Gastrocnemius medialis (tissue), 4 donors: ENCODE data around the gene TNFRSF18. TPM values are rescaled to one million over a fixed set of nuclear protein-coding genes. Genes with fewer than 3 reads are reported as not detected.

Experiments
- ATAC-seq, 2 donors: fragments of 150-250 bp; one replicate each; pipeline ENCODE4 v1.9.1; 2016
- DNase-seq, 2 donors: peaks; one replicate each; pipeline ENCODE4 v3.0.0-alpha.2; 2019
- H3K27ac ChIP-seq, 4 donors: fragments of 200-600 bp; sonication (generic); 1 replicate in 1 of 4; 2 replicates in 3 of 4; pipeline ENCODE4 v1.5.1; 2016 to 2018; ENCODE audit warnings: mild to moderate bottlenecking in 2 of 4, moderate library complexity in 1 of 4
- H3K27me3 ChIP-seq, 3 donors: fragments of 200-600 bp; sonication (generic) in 2 of 3; 1 replicate in 1 of 3; 2 replicates in 2 of 3; pipeline versions ENCODE4 v1.5.1 to v1.6.0; 2016 to 2019; ENCODE audit warnings: mild to moderate bottlenecking in 1 of 3, moderate library complexity in 1 of 3
- H3K36me3 ChIP-seq, 2 donors: fragments of 200-600 bp; sonication (generic) in 1 of 2; one replicate each; pipeline ENCODE4 v1.5.1; 2017 to 2018
- H3K4me1 ChIP-seq, 2 donors: fragments of 200-600 bp; sonication (generic) in 1 of 2; one replicate each; pipeline ENCODE4 v1.5.1; 2016 to 2017; ENCODE audit warnings: mild to moderate bottlenecking in 2 of 2
- H3K4me3 ChIP-seq, 4 donors: fragments of 200-600 bp; sonication (generic) in 3 of 4; 1 replicate in 1 of 4; 2 replicates in 3 of 4; pipeline ENCODE4 v1.5.1; 2016 to 2019; ENCODE audit warnings: mild to moderate bottlenecking in 2 of 4
- H3K9me3 ChIP-seq, 3 donors: fragments of 200-600 bp; sonication (generic) in 2 of 3; 1 replicate in 1 of 3; 2 replicates in 2 of 3; pipeline ENCODE4 v1.5.1; 2016 to 2019
- CTCF ChIP-seq, 5 experiments: fragments of 450-650 bp in 3 of 5; fragments of 200-600 bp in 2 of 5; sonication (generic) in 2 of 5; IDR thresholded peaks in 4 of 5; conservative IDR thresholded peaks in 1 of 5; 1 replicate in 4 of 5; 2 replicates in 1 of 5; pipeline ENCODE4 v1.5.1; 2016 to 2019; ENCODE audit warnings: antibody characterized with exemption in 5 of 5, mild to moderate bottlenecking in 3 of 5, moderate library complexity in 3 of 5
- POLR2A ChIP-seq, 2 donors: fragments of 450-650 bp; IDR thresholded peaks; one replicate each; pipeline ENCODE4 v1.6.1; 2017; ENCODE audit warnings: antibody characterized with exemption in 2 of 2, mild to moderate bottlenecking in 2 of 2, moderate library complexity in 2 of 2
- in situ Hi-C, 4 donors: fragments of 200-750 bp; cut with MboI; loops; one replicate each; pipeline versions ENCODE4 v1.15.0 to v1.8.0; 2017; ENCODE audit warnings: low sequenced_read_pairs in 4 of 4
- intact Hi-C: fragments of 100-400 bp; cut with DNase I; formaldehyde crosslinking; loops from one replicate; pipeline ENCODE4 v1.15.1; 2023; ENCODE audit warnings: low total_unique reads
- total RNA-seq, 4 donors: library from RNA; depleted of rRNA; stranded (reverse); fragments of >200 nt; gene quantifications; one replicate each; pipeline versions ENCODE4 v1.1.0 to v1.2.3, GENCODE V29; 2016

Gene TNFRSF18
- total RNA-seq, 4 donors from 2014 or later = not detected

- intact Hi-C loops = no loop called here
- ATAC-seq (no peak), DNase-seq (no peak)
- Histone ChIP-seq H3K4me1 (no peaks in the 10 kb centered on the region), H3K27ac (peak overlapping the region in 1 of 4 donors; percentile 18), H3K36me3 (no peaks in the 10 kb centered on the region), H3K4me3 (peak overlapping the region in 1 of 4 donors; percentile 40), H3K9me3 (no peaks in the 10 kb centered on the region), H3K27me3 (peaks cover 0 to 9% (median 2%) of the 10 kb centered on the region in 3 donors)
- in situ Hi-C loops = no loop called here
- TF ChIP-seq CTCF (IDR thresholded peaks at IDR 0.05 in 4 of 5, conservative IDR thresholded peaks at IDR 0.05 in 1 of 5) (no peak), POLR2A (IDR thresholded peaks at IDR 0.05) (no peak)
Measured at GRCh38 chr1:1183221-1183747, 23.1 kb downstream of the TNFRSF18 start.

GRCh38 chr1:1182491-1183220 lies 23.7 kb downstream of the TNFRSF18 start:
- ATAC-seq (no peak), DNase-seq (no peak)
- Histone ChIP-seq H3K9me3 (no peaks in the 10 kb centered on the region), H3K27me3 (peaks cover 0 to 13% (median 2%) of the 10 kb centered on the region in 3 donors), H3K27ac (peak overlapping the region in 1 of 4 donors; percentile 18), H3K4me1 (no peaks in the 10 kb centered on the region), H3K36me3 (no peaks in the 10 kb centered on the region), H3K4me3 (peak overlapping the region in 2 of 4 donors; percentile 4 to 40)
- intact Hi-C loops = no loop called here
- TF ChIP-seq CTCF (IDR thresholded peaks at IDR 0.05 in 4 of 5, conservative IDR thresholded peaks at IDR 0.05 in 1 of 5) = no peak
- in situ Hi-C loops = no loop called here

GRCh38 chr1:1181938-1182410 lies 24.4 kb downstream of the TNFRSF18 start:
- in situ Hi-C loops (no loop called here), intact Hi-C loops (no loop called here)
- peaks cover 1 to 17% (median 2%) of the 10 kb centered on the region in 3 donors for H3K27me3 ChIP-seq

DNA sequence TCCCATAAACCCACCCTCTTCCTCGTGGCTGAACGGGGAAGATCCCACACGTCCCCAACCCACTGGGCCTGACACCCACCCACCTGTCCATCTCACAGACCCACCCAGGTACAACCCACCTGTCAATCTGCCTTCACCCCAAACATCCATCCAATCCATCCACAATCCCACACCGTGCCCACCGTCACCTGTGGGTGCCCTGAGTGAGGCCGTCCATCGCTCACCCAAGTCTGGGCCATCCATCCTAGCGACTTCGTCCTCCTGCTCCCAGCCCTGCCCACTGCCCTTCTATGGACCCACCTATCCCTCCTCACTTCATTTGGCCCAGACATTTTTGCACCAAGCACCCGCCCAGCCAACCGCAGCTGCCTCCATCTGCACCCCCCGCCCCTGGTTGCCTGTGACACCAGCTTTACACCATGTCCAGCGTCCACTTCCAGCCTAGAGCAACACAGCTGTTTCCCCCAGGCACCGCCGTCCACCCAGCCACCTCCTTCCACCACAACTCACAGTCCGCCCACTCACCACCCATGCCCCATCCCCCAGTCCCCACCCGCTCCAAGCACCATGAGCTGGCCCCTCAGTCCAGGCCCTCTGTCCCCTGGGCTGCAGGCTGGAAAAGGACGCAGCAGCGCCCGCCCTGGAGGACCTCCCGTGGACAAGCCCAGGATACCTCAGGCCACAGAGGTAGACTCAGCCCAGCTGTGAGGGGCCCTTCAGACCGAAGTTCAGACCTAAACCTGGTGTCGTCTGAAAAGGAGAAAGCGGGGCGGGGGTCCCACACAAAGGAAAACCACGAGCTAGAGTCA lies 25.1 kb downstream of the TNFRSF18 start:
- Histone ChIP-seq H3K4me3 (no peak overlapping the region), H3K27me3 (peaks cover 2 to 20% (median 8%) of the 10 kb centered on the region in 3 donors), H3K27ac (no peak overlapping the region), H3K36me3 (no peaks in the 10 kb centered on the region), H3K4me1 (no peaks in the 10 kb centered on the region), H3K9me3 (no peaks in the 10 kb centered on the region)
- TF ChIP-seq POLR2A (IDR thresholded peaks at IDR 0.05) (no peak), CTCF (IDR thresholded peaks at IDR 0.05 in 4 of 5, conservative IDR thresholded peaks at IDR 0.05 in 1 of 5) (no peak)
- in situ Hi-C loops (no loop called here), intact Hi-C loops (no loop called here)
- no peak for ATAC-seq
- DNase-seq = no peak

More at GRCh38 chr1:1181938-1182410, 24.4 kb downstream of the TNFRSF18 start:
- Histone ChIP-seq H3K36me3 (no peaks in the 10 kb centered on the region), H3K4me3 (peak overlapping the region in 1 of 4 donors; percentile 40), H3K4me1 (no peaks in the 10 kb centered on the region), H3K27ac (no peak overlapping the region), H3K9me3 (no peaks in the 10 kb centered on the region)
- TF ChIP-seq POLR2A (IDR thresholded peaks at IDR 0.05) (no peak), CTCF (IDR thresholded peaks at IDR 0.05 in 4 of 5, conservative IDR thresholded peaks at IDR 0.05 in 1 of 5) (no peak)
- DNase-seq (no peak), ATAC-seq (no peak)
